Astrocyte (in vitro differentiated cells and primary cell): Measurements from ENCODE around the gene SHISA9. TPM values are rescaled to one million over a fixed set of nuclear protein-coding genes. Genes with fewer than 3 reads are reported as not detected.

Experiments
- DNase-seq: peaks from one replicate; pipeline ENCODE4 v3.0.0-alpha.2; 2010; ENCODE audit warnings: low read depth
- FAIRE-seq: peaks from 2 replicates; lab custom pipeline; 2011; peaks lifted over from hg19 to GRCh38; lab: Jason Lieb, UNC
- H2AFZ ChIP-seq: 2 replicates; pipeline ENCODE4 v1.6.0; 2012; ENCODE audit warnings: low read depth, low read length, inconsistent platforms
- H3K27ac ChIP-seq: 2 replicates; pipeline ENCODE4 v1.5.1; 2011; ENCODE audit warnings: low read depth, low read length, inconsistent platforms
- H3K27me3 ChIP-seq: 2 replicates; pipeline ENCODE4 v1.6.0; 2011; ENCODE audit warnings: low read length, inconsistent platforms; ENCODE audit not compliant: insufficient read depth
- H3K36me3 ChIP-seq: 2 replicates; pipeline ENCODE4 v1.5.1; 2011; ENCODE audit warnings: low read length, inconsistent platforms; ENCODE audit not compliant: insufficient read depth
- H3K4me1 ChIP-seq: 2 replicates; pipeline ENCODE4 v1.5.1; 2011; ENCODE audit warnings: low read length, inconsistent platforms; ENCODE audit not compliant: insufficient read depth
- H3K4me2 ChIP-seq: 2 replicates; pipeline ENCODE4 v1.6.0; 2012; ENCODE audit warnings: low read length, inconsistent platforms
- H3K4me3 ChIP-seq: 2 replicates; pipeline ENCODE4 v1.5.1; 2011; ENCODE audit warnings: low read depth, mild to moderate bottlenecking, low read length, inconsistent platforms; ENCODE audit not compliant: insufficient read depth
- H3K79me2 ChIP-seq: 2 replicates; pipeline ENCODE4 v1.6.0; 2012; ENCODE audit warnings: mild to moderate bottlenecking, low read length, inconsistent platforms; ENCODE audit not compliant: insufficient read depth
- H3K9ac ChIP-seq: 2 replicates; pipeline ENCODE4 v1.6.0; 2012; ENCODE audit warnings: mild to moderate bottlenecking, low read length, inconsistent platforms
- H3K9me3 ChIP-seq: 2 replicates; pipeline ENCODE4 v1.5.1; 2012; ENCODE audit warnings: low read depth, mild to moderate bottlenecking, low read length, inconsistent platforms; ENCODE audit not compliant: insufficient read depth
- H4K20me1 ChIP-seq: 2 replicates; pipeline ENCODE4 v1.6.0; 2012; ENCODE audit warnings: low read length, inconsistent platforms; ENCODE audit not compliant: insufficient read depth
- H3K27ac Mint-ChIP-seq: one replicate; pipeline ENCODE4 v1.8.0; 2021; ENCODE audit warnings: mild to moderate bottlenecking, mixed read lengths; ENCODE audit not compliant: unreplicated experiment
- H3K27me3 Mint-ChIP-seq: one replicate; pipeline ENCODE4 v1.8.0; 2021; ENCODE audit warnings: low read depth, mixed read lengths; ENCODE audit not compliant: unreplicated experiment
- H3K36me3 Mint-ChIP-seq: one replicate; pipeline ENCODE4 v1.8.0; 2021; ENCODE audit warnings: low read depth, mixed read lengths; ENCODE audit not compliant: unreplicated experiment
- H3K4me1 Mint-ChIP-seq: one replicate; pipeline ENCODE4 v1.8.0; 2021; ENCODE audit warnings: low read depth, mixed read lengths; ENCODE audit not compliant: unreplicated experiment
- H3K4me3 Mint-ChIP-seq: one replicate; pipeline ENCODE4 v1.8.0; 2021; ENCODE audit warnings: mild to moderate bottlenecking, moderate library complexity, mixed read lengths; ENCODE audit not compliant: unreplicated experiment
- H3K9me3 Mint-ChIP-seq: one replicate; pipeline ENCODE4 v1.8.0; 2021; ENCODE audit warnings: mild to moderate bottlenecking, mixed read lengths; ENCODE audit not compliant: unreplicated experiment
- CTCF ChIP-seq: IDR thresholded peaks from 2 replicates; pipeline ENCODE4 v1.5.1; 2011; ENCODE audit warnings: low read depth, mild to moderate bottlenecking, inconsistent platforms, low read length, moderate library complexity; ENCODE audit not compliant: insufficient read depth
- EZH2 ChIP-seq: IDR thresholded peaks from 2 replicates; pipeline ENCODE4 v1.6.1; 2012; ENCODE audit warnings: mild to moderate bottlenecking, low read length, inconsistent platforms; ENCODE audit not compliant: insufficient read depth
- total RNA-seq: library from RNA; stranded (reverse); gene quantifications from 2 replicates; pipeline ENCODE4 v1.2.1, GENCODE V29; 2021

The SHISA9 gene
- total RNA-seq, 1 donor from 2014 or later: 73.0 TPM

DNA sequence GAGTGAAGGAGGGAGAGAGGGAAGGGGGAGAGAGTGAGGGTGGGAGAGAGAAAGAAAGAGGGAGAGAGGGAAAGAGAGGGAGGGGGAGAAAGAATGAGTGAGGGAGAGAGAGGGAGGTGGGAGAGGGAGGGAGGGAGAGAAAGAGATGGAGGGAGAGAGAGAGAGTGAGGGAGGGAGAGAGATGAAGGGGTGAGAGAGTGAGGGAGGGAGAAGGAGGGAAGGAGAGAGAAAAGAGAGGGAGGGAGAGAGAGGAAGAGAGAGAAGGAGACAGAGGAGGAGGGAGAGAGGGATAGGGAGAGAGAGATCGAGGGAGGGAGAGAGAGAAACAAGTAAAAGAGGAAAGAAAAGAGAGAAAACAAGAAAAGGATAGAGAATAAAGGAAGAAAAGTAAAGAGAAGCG lies 225.7 kb downstream of the SHISA9 start:
- H3K4me3 ChIP-seq: no peak overlapping the region
- no peaks in the 10 kb centered on the region for H3K79me2 ChIP-seq
- no peaks in the 10 kb centered on the region for H3K36me3 ChIP-seq
- H3K9ac ChIP-seq: no peak overlapping the region
- Mint-ChIP-seq H3K27me3 (no peaks in the 10 kb centered on the region), H3K36me3 (no peaks in the 10 kb centered on the region), H3K4me3 (no peak overlapping the region), H3K27ac (no peak overlapping the region), H3K4me1 (peaks cover 15% of the 10 kb centered on the region), H3K9me3 (peaks cover 9% of the 10 kb centered on the region)
- H3K9me3 ChIP-seq: no peaks in the 10 kb centered on the region
- no peak overlapping the region for H3K27ac ChIP-seq
- H3K4me2 ChIP-seq: no peak overlapping the region
- no peak overlapping the region for H2AFZ ChIP-seq
- H3K27me3 ChIP-seq: no peaks in the 10 kb centered on the region
- no peaks in the 10 kb centered on the region for H3K4me1 ChIP-seq
- FAIRE-seq (no peak), DNase-seq (no peak)
- H4K20me1 ChIP-seq: no peaks in the 10 kb centered on the region
- TF ChIP-seq CTCF (no peak), EZH2 (no peak)

DNA sequence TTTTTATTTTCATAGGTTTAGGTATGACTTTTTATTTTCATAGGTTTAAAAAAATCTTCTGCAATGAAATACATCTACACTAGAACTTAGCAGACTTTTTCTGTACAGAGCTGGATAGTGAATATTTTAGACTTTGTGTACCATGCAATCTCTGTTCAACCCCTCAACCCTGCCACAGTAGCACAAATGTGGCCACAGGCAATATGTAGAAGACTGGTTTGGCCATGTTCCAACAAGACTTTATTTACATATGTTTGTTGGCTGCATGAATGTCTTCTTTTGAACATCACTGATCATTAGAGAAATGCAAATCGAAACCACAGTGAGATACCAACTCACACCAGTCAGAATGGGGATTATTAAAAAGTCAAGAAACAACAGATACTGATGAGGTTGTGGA lies 229.2 kb downstream of the SHISA9 start:
- Histone ChIP-seq H3K9me3 (no peaks in the 10 kb centered on the region), H3K27ac (no peak overlapping the region), H4K20me1 (no peaks in the 10 kb centered on the region), H3K79me2 (no peaks in the 10 kb centered on the region), H3K9ac (no peak overlapping the region), H3K4me3 (no peak overlapping the region), H3K36me3 (no peaks in the 10 kb centered on the region), H3K4me1 (no peaks in the 10 kb centered on the region), H2AFZ (no peak overlapping the region), H3K4me2 (no peak overlapping the region), H3K27me3 (no peaks in the 10 kb centered on the region)
- Mint-ChIP-seq H3K4me1 (peaks cover 22% of the 10 kb centered on the region), H3K36me3 (peaks cover 3% of the 10 kb centered on the region), H3K27me3 (no peaks in the 10 kb centered on the region), H3K9me3 (peaks cover 9% of the 10 kb centered on the region), H3K4me3 (no peak overlapping the region), H3K27ac (no peak overlapping the region)
- TF ChIP-seq CTCF (no peak), EZH2 (no peak)
- no peak for FAIRE-seq
- DNase-seq: no peak

- Histone ChIP-seq H3K4me2 (no peak overlapping the region), H3K4me1 (no peaks in the 10 kb centered on the region), H3K79me2 (no peaks in the 10 kb centered on the region), H2AFZ (no peak overlapping the region), H3K36me3 (no peaks in the 10 kb centered on the region), H4K20me1 (no peaks in the 10 kb centered on the region), H3K4me3 (no peak overlapping the region), H3K27ac (no peak overlapping the region), H3K27me3 (no peaks in the 10 kb centered on the region), H3K9me3 (no peaks in the 10 kb centered on the region), H3K9ac (no peak overlapping the region)
- H3K27ac Mint-ChIP-seq: no peak overlapping the region
- peaks cover 4% of the 10 kb centered on the region for H3K36me3 Mint-ChIP-seq
- no peak for FAIRE-seq
- no peak overlapping the region for H3K4me3 Mint-ChIP-seq
- no peak for DNase-seq
- H3K27me3 Mint-ChIP-seq: no peaks in the 10 kb centered on the region
- TF ChIP-seq CTCF: no peak
- TF ChIP-seq EZH2: no peak
- H3K9me3 Mint-ChIP-seq: peaks cover 6% of the 10 kb centered on the region
- H3K4me1 Mint-ChIP-seq: peaks cover 31% of the 10 kb centered on the region
Measured at GRCh38 chr16:13134836-13135235, 233.4 kb downstream of the SHISA9 start.
